ENCODE results near the gene PARD6B. TPM values are rescaled to one million over a fixed set of nuclear protein-coding genes. Genes with fewer than 3 reads are reported as not detected.
A peak's percentile ranks its signal among the peaks of the same experiment; 100 is the strongest.
"Not testable (repeated sequence)": the region's sequence is repeated elsewhere in the genome, so short reads cannot be mapped to it uniquely, and the experiment has no call there.

Gene PARD6B
- total RNA-seq, 1 donor from 2014 or later: 43.2 TPM

GRCh38 chr20:50772420-50773185 is 41.2 kb downstream of the PARD6B start:
- no peaks in the 10 kb centered on the region for H3K4me1 ChIP-seq
- no peaks in the 10 kb centered on the region for H3K9me3 ChIP-seq
- no peaks in the 10 kb centered on the region for H3K27me3 ChIP-seq
- no peak overlapping the region for H3K4me3 ChIP-seq
- intact Hi-C loops (cut with DNase I): no loop called here
- ATAC-seq: no peak
- TF ChIP-seq CTCF (IDR thresholded peaks at IDR 0.05): no peak
- H3K36me3 ChIP-seq: no peaks in the 10 kb centered on the region
- no peak overlapping the region for H3K27ac ChIP-seq
- peak; percentile 23 for DNase-seq

GRCh38 chr20:50774515-50774914 is 43.1 kb downstream of the PARD6B start:
- intact Hi-C loops (cut with DNase I): no loop called here
- no peak overlapping the region for H3K27ac ChIP-seq
- TF ChIP-seq CTCF (IDR thresholded peaks at IDR 0.05): no peak
- no peaks in the 10 kb centered on the region for H3K4me1 ChIP-seq
- H3K9me3 ChIP-seq: no peaks in the 10 kb centered on the region
- DNase-seq (peak; percentile 5), ATAC-seq (no peak)
- no peaks in the 10 kb centered on the region for H3K36me3 ChIP-seq
- no peaks in the 10 kb centered on the region for H3K27me3 ChIP-seq
- H3K4me3 ChIP-seq: no peak overlapping the region

- no peaks in the 10 kb centered on the region for H3K4me1 ChIP-seq
- TF ChIP-seq CTCF (IDR thresholded peaks at IDR 0.05): no peak
Measured at GRCh38 chr20:50776122-50776817, 44.9 kb downstream of the PARD6B start.

GRCh38 chr20:50777373-50777772 is 46.0 kb downstream of the PARD6B start:
- DNase-seq: no peak
- no peak for TF ChIP-seq CTCF (IDR thresholded peaks at IDR 0.05)
- H3K9me3 ChIP-seq: no peaks in the 10 kb centered on the region
- ATAC-seq: no peak
- H3K27ac ChIP-seq: no peak overlapping the region
- no peaks in the 10 kb centered on the region for H3K36me3 ChIP-seq
- H3K4me3 ChIP-seq: no peak overlapping the region
- H3K4me1 ChIP-seq: no peaks in the 10 kb centered on the region
- H3K27me3 ChIP-seq: no peaks in the 10 kb centered on the region
- intact Hi-C loops (cut with DNase I): no loop called here

More at GRCh38 chr20:50776122-50776817, 44.9 kb downstream of the PARD6B start:
- no peak overlapping the region for H3K27ac ChIP-seq
- ATAC-seq: no peak
- DNase-seq: peak; percentile 25
- H3K9me3 ChIP-seq: no peaks in the 10 kb centered on the region
- intact Hi-C loops (cut with DNase I): no loop called here
- H3K4me3 ChIP-seq: no peak overlapping the region
- no peaks in the 10 kb centered on the region for H3K27me3 ChIP-seq
- no peaks in the 10 kb centered on the region for H3K36me3 ChIP-seq

- H3K36me3 ChIP-seq; intact Hi-C loops (cut with DNase I); ATAC-seq; H3K9me3 ChIP-seq; H3K4me3 ChIP-seq; H3K27ac ChIP-seq; H3K27me3 ChIP-seq; DNase-seq; H3K4me1 ChIP-seq: not testable (repeated sequence)
Measured at GRCh38 chr20:50778994-50779393, 47.6 kb downstream of the PARD6B start.

GRCh38 chr20:50783390-50783789 is 52.0 kb downstream of the PARD6B start:
- DNase-seq (no peak), ATAC-seq (no peak)
- Histone ChIP-seq H3K27ac (no peak overlapping the region), H3K27me3 (no peaks in the 10 kb centered on the region), H3K4me3 (no peak overlapping the region), H3K36me3 (no peaks in the 10 kb centered on the region), H3K4me1 (peaks cover 3% of the 10 kb centered on the region), H3K9me3 (no peaks in the 10 kb centered on the region)
- TF ChIP-seq CTCF (IDR thresholded peaks at IDR 0.05): no peak
- intact Hi-C loops (cut with DNase I): no loop called here
